HepG2 (cell line): ENCODE results near the gene KRTAP5-4. TPM values are rescaled to one million over a fixed set of nuclear protein-coding genes. Genes with fewer than 3 reads are reported as not detected.

ENCODE experiments used
- ARNT2 ChIP-seq: sonication (generic); formaldehyde crosslinking; IDR thresholded peaks from 2 replicates; pipeline ENCODE4 v1.8.0; 2022; ENCODE audit warnings: mild to moderate bottlenecking, low read depth, missing genetic modification reagents, moderate library complexity
- CBFB ChIP-seq: sonication (generic); formaldehyde crosslinking; IDR thresholded peaks from 2 replicates; pipeline ENCODE4 v1.4.0; 2020; ENCODE audit warnings: missing genetic modification reagents
- ETV5 ChIP-seq: IDR thresholded peaks from 2 replicates; pipeline ENCODE4 v1.6.1; 2018; ENCODE audit warnings: missing biosample characterization, missing genetic modification reagents, inconsistent platforms, borderline replicate concordance
- HMG20A ChIP-seq: IDR thresholded peaks from 2 replicates; pipeline ENCODE4 v1.6.1; 2016; ENCODE audit warnings: borderline replicate concordance
- HMG20B ChIP-seq: conservative IDR thresholded peaks from 2 replicates; pipeline ENCODE4 v1.6.1; 2016; ENCODE audit warnings: missing genetic modification reagents, missing compliant biosample characterization
- HNRNPK ChIP-seq: fragments of 200-400 bp; formaldehyde crosslinking; IDR thresholded peaks from 2 replicates; pipeline ENCODE4 v1.6.1; 2018; ENCODE audit warnings: low read length, low read depth, moderate library complexity, mild to moderate bottlenecking; ENCODE audit not compliant: poor library complexity, severe bottlenecking
- KDM4B ChIP-seq: sonication (generic); formaldehyde crosslinking; IDR thresholded peaks from 2 replicates; pipeline ENCODE4 v1.4.0; 2020; ENCODE audit warnings: missing genetic modification reagents
- KMT2A ChIP-seq: sonication (generic); formaldehyde crosslinking; IDR thresholded peaks from 2 replicates; pipeline ENCODE4 v1.4.0; 2020; ENCODE audit warnings: missing genetic modification reagents
- MED13 ChIP-seq: sonication (generic); formaldehyde crosslinking; IDR thresholded peaks from 2 replicates; pipeline ENCODE4 v1.5.0; 2020; ENCODE audit warnings: missing genetic modification reagents
- MYNN ChIP-seq: sonication (generic); formaldehyde crosslinking; IDR thresholded peaks from 2 replicates; pipeline ENCODE4 v1.4.0; 2020; ENCODE audit warnings: mild to moderate bottlenecking, low read depth, missing genetic modification reagents
- REPIN1 ChIP-seq: sonication (generic); formaldehyde crosslinking; IDR thresholded peaks from 2 replicates; pipeline ENCODE4 v1.8.0; 2022; ENCODE audit warnings: missing genetic modification reagents, low read depth, mild to moderate bottlenecking, borderline replicate concordance
- SCMH1 ChIP-seq: sonication (generic); formaldehyde crosslinking; IDR thresholded peaks from 2 replicates; pipeline ENCODE4 v1.9.0; 2021; ENCODE audit warnings: missing genetic modification reagents, mild to moderate bottlenecking, borderline replicate concordance
- STAG1 ChIP-seq: sonication (generic); formaldehyde crosslinking; IDR thresholded peaks from 2 replicates; pipeline ENCODE4 v1.4.0; 2020; ENCODE audit warnings: missing genetic modification reagents
- XRCC5 ChIP-seq: fragments of 200-400 bp; formaldehyde crosslinking; optimal IDR thresholded peaks from 2 replicates; pipeline ENCODE3; 2017; ENCODE audit warnings: mild to moderate bottlenecking, low read length
- ZBTB38 ChIP-seq: sonication (generic); formaldehyde crosslinking; IDR thresholded peaks from 2 replicates; pipeline ENCODE4 v1.5.1; 2020; ENCODE audit warnings: mild to moderate bottlenecking, missing genetic modification reagents
- ZNF350 ChIP-seq: sonication (generic); formaldehyde crosslinking; IDR thresholded peaks from 2 replicates; pipeline ENCODE4 v1.4.0; 2020; ENCODE audit warnings: mild to moderate bottlenecking, low read depth, missing genetic modification reagents, borderline replicate concordance
- ZNF75D ChIP-seq: sonication (generic); formaldehyde crosslinking; IDR thresholded peaks from 2 replicates; pipeline ENCODE4 v1.8.1; 2023; ENCODE audit warnings: missing genetic modification reagents, mild to moderate bottlenecking, borderline replicate concordance
- polyA plus RNA-seq, 8 experiments: library from polyadenylated mRNA; depleted of rRNA in 3 of 8; stranded (reverse) in 7 of 8; unstranded in 1 of 8; fragments of >200 nt; fragmentation: Illumina TruSeq in 4 of 8; extraction: Trizol in 4 of 8; gene quantifications; 2 replicates each; pipeline versions ENCODE4 v1.2.1 to v1.2.3, GENCODE V29; 2011 to 2016; ENCODE audit warnings: low read depth in 4 of 8, missing spikeins in 1 of 8, mixed read lengths in 1 of 8; ENCODE audit not compliant: insufficient read depth in 1 of 8
- total RNA-seq, 5 experiments: library from RNA; depleted of rRNA; stranded (reverse); fragments of >200 nt; fragmentation: Illumina TruSeq; extraction: Trizol; gene quantifications; 2 replicates each; pipeline ENCODE4 v1.2.3, GENCODE V29; 2016; ENCODE audit warnings: low read depth in 1 of 5
- TF ChIP-seq, protein P1 (sequence below): sonication (generic); formaldehyde crosslinking; IDR thresholded peaks from 2 replicates; pipeline ENCODE4 v1.5.1; 2020; ENCODE audit warnings: mild to moderate bottlenecking, missing genetic modification reagents, moderate library complexity
- TF ChIP-seq, protein P2 (sequence below): sonication (generic); formaldehyde crosslinking; IDR thresholded peaks from 2 replicates; pipeline ENCODE4 v1.4.0; 2020; ENCODE audit warnings: missing genetic modification reagents, borderline replicate concordance
- TF ChIP-seq, protein P3 (sequence below): IDR thresholded peaks from 2 replicates; pipeline ENCODE4 v1.6.1; 2016
- TF ChIP-seq, protein P4 (sequence below): IDR thresholded peaks from 2 replicates; pipeline ENCODE4 v1.6.1; 2012; ENCODE audit warnings: inconsistent platforms
- TF ChIP-seq, protein P5 (sequence below): sonication (generic); formaldehyde crosslinking; IDR thresholded peaks from 2 replicates; pipeline ENCODE4 v1.5.0; 2020; ENCODE audit warnings: mild to moderate bottlenecking, low read depth, missing genetic modification reagents, borderline replicate concordance

The KRTAP5-4 gene
- total and polyA plus RNA-seq, 2 of the 13 experiments (the other 11 are each of a cell fraction or from before 2014, with no cell fraction given), result not detected

DNA sequence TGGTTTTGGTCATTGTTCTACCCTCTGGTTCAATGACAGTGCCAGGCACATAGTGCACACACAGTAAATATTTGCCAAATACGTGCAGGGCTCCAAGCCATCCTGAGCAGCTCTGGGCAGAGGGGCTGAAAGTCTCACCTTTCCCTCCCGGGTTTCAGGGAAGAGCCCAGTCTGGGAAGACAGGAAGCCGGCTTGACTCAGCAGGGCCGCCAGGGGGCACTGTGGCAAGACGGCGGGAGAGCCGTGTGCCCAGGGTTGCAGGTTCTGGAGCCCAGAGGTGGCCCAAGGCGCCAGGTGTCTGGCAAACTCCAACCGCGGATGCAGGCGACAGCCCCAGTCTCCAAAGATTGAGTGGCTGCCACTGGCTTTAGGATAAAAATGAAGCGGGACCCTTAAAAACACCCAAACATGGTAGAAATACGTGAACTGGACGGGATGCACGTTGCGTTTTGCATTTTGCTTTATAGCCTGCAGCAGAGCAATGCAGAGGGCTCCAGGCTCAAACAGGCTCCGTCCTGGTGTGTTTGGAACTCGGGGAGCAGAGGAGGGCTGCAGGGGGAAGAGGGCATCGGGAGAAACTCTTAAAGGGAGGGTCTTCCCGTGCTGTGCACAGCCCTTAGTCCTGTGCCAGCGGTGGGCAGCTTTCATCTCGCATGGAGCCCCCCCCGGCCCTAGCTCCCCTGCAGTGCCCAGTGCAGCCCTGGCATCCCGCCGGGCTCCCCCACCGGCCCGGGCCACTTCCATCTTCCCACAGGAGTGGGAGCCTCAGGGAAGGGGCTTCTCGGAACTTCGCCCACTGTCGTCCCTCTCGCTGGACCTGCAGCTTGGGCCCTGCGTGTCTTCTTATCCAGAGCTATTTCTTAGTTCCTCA, 18.4 kb upstream of the KRTAP5-4 start (continued):
- TF ChIP-seq, protein P1, sequence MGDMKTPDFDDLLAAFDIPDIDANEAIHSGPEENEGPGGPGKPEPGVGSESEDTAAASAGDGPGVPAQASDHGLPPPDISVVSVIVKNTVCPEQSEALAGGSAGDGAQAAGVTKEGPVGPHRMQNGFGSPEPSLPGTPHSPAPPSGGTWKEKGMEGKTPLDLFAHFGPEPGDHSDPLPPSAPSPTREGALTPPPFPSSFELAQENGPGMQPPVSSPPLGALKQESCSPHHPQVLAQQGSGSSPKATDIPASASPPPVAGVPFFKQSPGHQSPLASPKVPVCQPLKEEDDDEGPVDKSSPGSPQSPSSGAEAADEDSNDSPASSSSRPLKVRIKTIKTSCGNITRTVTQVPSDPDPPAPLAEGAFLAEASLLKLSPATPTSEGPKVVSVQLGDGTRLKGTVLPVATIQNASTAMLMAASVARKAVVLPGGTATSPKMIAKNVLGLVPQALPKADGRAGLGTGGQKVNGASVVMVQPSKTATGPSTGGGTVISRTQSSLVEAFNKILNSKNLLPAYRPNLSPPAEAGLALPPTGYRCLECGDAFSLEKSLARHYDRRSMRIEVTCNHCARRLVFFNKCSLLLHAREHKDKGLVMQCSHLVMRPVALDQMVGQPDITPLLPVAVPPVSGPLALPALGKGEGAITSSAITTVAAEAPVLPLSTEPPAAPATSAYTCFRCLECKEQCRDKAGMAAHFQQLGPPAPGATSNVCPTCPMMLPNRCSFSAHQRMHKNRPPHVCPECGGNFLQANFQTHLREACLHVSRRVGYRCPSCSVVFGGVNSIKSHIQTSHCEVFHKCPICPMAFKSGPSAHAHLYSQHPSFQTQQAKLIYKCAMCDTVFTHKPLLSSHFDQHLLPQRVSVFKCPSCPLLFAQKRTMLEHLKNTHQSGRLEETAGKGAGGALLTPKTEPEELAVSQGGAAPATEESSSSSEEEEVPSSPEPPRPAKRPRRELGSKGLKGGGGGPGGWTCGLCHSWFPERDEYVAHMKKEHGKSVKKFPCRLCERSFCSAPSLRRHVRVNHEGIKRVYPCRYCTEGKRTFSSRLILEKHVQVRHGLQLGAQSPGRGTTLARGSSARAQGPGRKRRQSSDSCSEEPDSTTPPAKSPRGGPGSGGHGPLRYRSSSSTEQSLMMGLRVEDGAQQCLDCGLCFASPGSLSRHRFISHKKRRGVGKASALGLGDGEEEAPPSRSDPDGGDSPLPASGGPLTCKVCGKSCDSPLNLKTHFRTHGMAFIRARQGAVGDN (CRISPR knock-in tag), result peak; percentile 49
- TF ChIP-seq, protein P2, sequence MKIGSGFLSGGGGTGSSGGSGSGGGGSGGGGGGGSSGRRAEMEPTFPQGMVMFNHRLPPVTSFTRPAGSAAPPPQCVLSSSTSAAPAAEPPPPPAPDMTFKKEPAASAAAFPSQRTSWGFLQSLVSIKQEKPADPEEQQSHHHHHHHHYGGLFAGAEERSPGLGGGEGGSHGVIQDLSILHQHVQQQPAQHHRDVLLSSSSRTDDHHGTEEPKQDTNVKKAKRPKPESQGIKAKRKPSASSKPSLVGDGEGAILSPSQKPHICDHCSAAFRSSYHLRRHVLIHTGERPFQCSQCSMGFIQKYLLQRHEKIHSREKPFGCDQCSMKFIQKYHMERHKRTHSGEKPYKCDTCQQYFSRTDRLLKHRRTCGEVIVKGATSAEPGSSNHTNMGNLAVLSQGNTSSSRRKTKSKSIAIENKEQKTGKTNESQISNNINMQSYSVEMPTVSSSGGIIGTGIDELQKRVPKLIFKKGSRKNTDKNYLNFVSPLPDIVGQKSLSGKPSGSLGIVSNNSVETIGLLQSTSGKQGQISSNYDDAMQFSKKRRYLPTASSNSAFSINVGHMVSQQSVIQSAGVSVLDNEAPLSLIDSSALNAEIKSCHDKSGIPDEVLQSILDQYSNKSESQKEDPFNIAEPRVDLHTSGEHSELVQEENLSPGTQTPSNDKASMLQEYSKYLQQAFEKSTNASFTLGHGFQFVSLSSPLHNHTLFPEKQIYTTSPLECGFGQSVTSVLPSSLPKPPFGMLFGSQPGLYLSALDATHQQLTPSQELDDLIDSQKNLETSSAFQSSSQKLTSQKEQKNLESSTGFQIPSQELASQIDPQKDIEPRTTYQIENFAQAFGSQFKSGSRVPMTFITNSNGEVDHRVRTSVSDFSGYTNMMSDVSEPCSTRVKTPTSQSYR, result no peak
- TF ChIP-seq KMT2A (CRISPR knock-in tag) (no peak), SCMH1 (CRISPR knock-in tag) (no peak), STAG1 (CRISPR knock-in tag) (peak; percentile 68), ETV5 (CRISPR knock-in tag) (peak; percentile 42; the same call in 1 of the 2 replicates), ZBTB38 (CRISPR knock-in tag) (0 out of 2 replicates have a peak, but pooled peaks have one; percentile 32), HMG20A (CRISPR knock-in tag) (no peak), XRCC5 (peak; percentile 18), ARNT2 (CRISPR knock-in tag) (no peak), ZNF75D (CRISPR knock-in tag) (no peak), KDM4B (CRISPR knock-in tag) (no peak), CBFB (CRISPR knock-in tag) (no peak), REPIN1 (CRISPR knock-in tag) (no peak), MED13 (CRISPR knock-in tag) (no peak), HMG20B (no peak), HNRNPK (no peak), ZNF350 (CRISPR knock-in tag) (no peak), MYNN (CRISPR knock-in tag) (no peak)
- TF ChIP-seq, protein P3, sequence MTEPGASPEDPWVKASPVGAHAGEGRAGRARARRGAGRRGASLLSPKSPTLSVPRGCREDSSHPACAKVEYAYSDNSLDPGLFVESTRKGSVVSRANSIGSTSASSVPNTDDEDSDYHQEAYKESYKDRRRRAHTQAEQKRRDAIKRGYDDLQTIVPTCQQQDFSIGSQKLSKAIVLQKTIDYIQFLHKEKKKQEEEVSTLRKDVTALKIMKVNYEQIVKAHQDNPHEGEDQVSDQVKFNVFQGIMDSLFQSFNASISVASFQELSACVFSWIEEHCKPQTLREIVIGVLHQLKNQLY (CRISPR knock-in tag), result no peak
- TF ChIP-seq, protein P4, sequence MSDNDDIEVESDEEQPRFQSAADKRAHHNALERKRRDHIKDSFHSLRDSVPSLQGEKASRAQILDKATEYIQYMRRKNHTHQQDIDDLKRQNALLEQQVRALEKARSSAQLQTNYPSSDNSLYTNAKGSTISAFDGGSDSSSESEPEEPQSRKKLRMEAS, result 0 out of 2 replicates have a peak, but pooled peaks have one; percentile 12
- TF ChIP-seq, protein P5, sequence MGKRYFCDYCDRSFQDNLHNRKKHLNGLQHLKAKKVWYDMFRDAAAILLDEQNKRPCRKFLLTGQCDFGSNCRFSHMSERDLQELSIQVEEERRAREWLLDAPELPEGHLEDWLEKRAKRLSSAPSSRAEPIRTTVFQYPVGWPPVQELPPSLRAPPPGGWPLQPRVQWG (CRISPR knock-in tag), result no peak
